Ectodermal cell (in vitro differentiated cells): Measurements from ENCODE around the gene DMD.

Experiments used
- H3K27ac ChIP-seq: 2 replicates; pipeline ENCODE4 v1.7.0; 2013; ENCODE audit warnings: mild to moderate bottlenecking, low read depth, low read length; ENCODE audit not compliant: insufficient read depth, poor library complexity, severe bottlenecking
- H3K27me3 ChIP-seq: 2 replicates; pipeline ENCODE4 v1.7.0; 2013; ENCODE audit warnings: mild to moderate bottlenecking, low read length; ENCODE audit not compliant: insufficient read depth, control insufficient read depth, poor library complexity, severe bottlenecking
- H3K36me3 ChIP-seq: one replicate; pipeline ENCODE4 v1.7.0; 2013; ENCODE audit warnings: low read length; ENCODE audit not compliant: control insufficient read depth, insufficient read depth
- H3K4me1 ChIP-seq: one replicate; pipeline ENCODE4 v1.7.0; 2013; ENCODE audit warnings: low read length; ENCODE audit not compliant: control insufficient read depth, insufficient read depth
- H3K4me3 ChIP-seq: 2 replicates; pipeline ENCODE4 v1.7.0; 2013; ENCODE audit warnings: low read depth, low read length, control low read depth; ENCODE audit not compliant: insufficient read depth
- H3K9me3 ChIP-seq: 2 replicates; pipeline ENCODE4 v1.7.0; 2013; ENCODE audit warnings: mild to moderate bottlenecking, low read length, moderate library complexity; ENCODE audit not compliant: control insufficient read depth
- whole genome bisulfite sequencing, 2 experiments: methylation state at CpG; one replicate each; pipeline ENCODE4 v1.1.7; 2013; ENCODE audit warnings: missing lambda C conversion rate in 2 of 2; 5-methylcytosine and 5-hydroxymethylcytosine counted together

The DMD gene

GRCh38 chrX:32614707-32615106 is 596.6 kb downstream of the DMD start:
- H3K9me3 ChIP-seq: no peaks in the 10 kb centered on the region
- WGBS, 2 experiments: 88 to 100% methylated on average over 2 of the region's 2 CpGs
- H3K27me3 ChIP-seq: no peaks in the 10 kb centered on the region
- H3K4me1 ChIP-seq: no peaks in the 10 kb centered on the region
- no peaks in the 10 kb centered on the region for H3K36me3 ChIP-seq
- H3K4me3 ChIP-seq: no peak overlapping the region
- no peak overlapping the region for H3K27ac ChIP-seq

GRCh38 chrX:32599156-32599555 is 612.2 kb downstream of the DMD start:
- H3K4me3 ChIP-seq: no peak overlapping the region
- 88 to 100% methylated on average over 1 to 2 of the region's 4 CpGs for WGBS, 2 experiments
- H3K36me3 ChIP-seq: no peaks in the 10 kb centered on the region
- no peaks in the 10 kb centered on the region for H3K4me1 ChIP-seq
- no peaks in the 10 kb centered on the region for H3K9me3 ChIP-seq
- H3K27me3 ChIP-seq: no peaks in the 10 kb centered on the region
- no peak overlapping the region for H3K27ac ChIP-seq

- Histone ChIP-seq H3K9me3 (no peaks in the 10 kb centered on the region), H3K36me3 (no peaks in the 10 kb centered on the region), H3K27me3 (no peaks in the 10 kb centered on the region), H3K4me3 (no peak overlapping the region), H3K4me1 (no peaks in the 10 kb centered on the region), H3K27ac (no peak overlapping the region)
- whole genome bisulfite sequencing, 2 experiments: 97% methylated on average over 4 of the region's 4 CpGs; no CpG with 5 or more reads in 1 of the 2 experiments
Observed at GRCh38 chrX:32598707-32599106, 612.6 kb downstream of the DMD start.

GRCh38 chrX:32597777-32598176 is 613.6 kb downstream of the DMD start:
- Histone ChIP-seq H3K36me3 (no peaks in the 10 kb centered on the region), H3K4me1 (no peaks in the 10 kb centered on the region), H3K27ac (no peak overlapping the region), H3K27me3 (no peaks in the 10 kb centered on the region), H3K9me3 (no peaks in the 10 kb centered on the region), H3K4me3 (no peak overlapping the region)
- WGBS, 2 experiments: 93 to 100% methylated on average over 1 to 4 of the region's 4 CpGs

- Histone ChIP-seq H3K27me3 (no peaks in the 10 kb centered on the region), H3K27ac (no peak overlapping the region), H3K9me3 (no peaks in the 10 kb centered on the region), H3K4me1 (no peaks in the 10 kb centered on the region), H3K36me3 (no peaks in the 10 kb centered on the region), H3K4me3 (no peak overlapping the region)
- 77 to 83% methylated on average over 7 of the region's 7 CpGs for WGBS, 2 experiments
Observed at GRCh38 chrX:32592786-32593185, 618.6 kb downstream of the DMD start.

- no peaks in the 10 kb centered on the region for H3K9me3 ChIP-seq
- 95 to 97% methylated on average over 10 of the region's 10 CpGs for WGBS, 2 experiments
- H3K36me3 ChIP-seq: no peaks in the 10 kb centered on the region
- no peaks in the 10 kb centered on the region for H3K4me1 ChIP-seq
- no peaks in the 10 kb centered on the region for H3K27me3 ChIP-seq
- no peak overlapping the region for H3K27ac ChIP-seq
- no peak overlapping the region for H3K4me3 ChIP-seq
Observed at GRCh38 chrX:32591589-32591988, 619.8 kb downstream of the DMD start.

GRCh38 chrX:32582729-32583128 is 628.6 kb downstream of the DMD start:
- no peak overlapping the region for H3K27ac ChIP-seq
- H3K36me3 ChIP-seq: no peaks in the 10 kb centered on the region
- H3K9me3 ChIP-seq: no peaks in the 10 kb centered on the region
- H3K4me3 ChIP-seq: no peak overlapping the region
- H3K4me1 ChIP-seq: no peaks in the 10 kb centered on the region
- no peaks in the 10 kb centered on the region for H3K27me3 ChIP-seq
- 0 to 29% methylated on average over 1 to 3 of the region's 3 CpGs for WGBS, 2 experiments

- no peaks in the 10 kb centered on the region for H3K27me3 ChIP-seq
- H3K4me1 ChIP-seq: no peaks in the 10 kb centered on the region
- H3K9me3 ChIP-seq: no peaks in the 10 kb centered on the region
- no peaks in the 10 kb centered on the region for H3K36me3 ChIP-seq
- H3K4me3 ChIP-seq: no peak overlapping the region
- 89 to 100% methylated on average over 1 to 2 of the region's 2 CpGs for WGBS, 2 experiments
- no peak overlapping the region for H3K27ac ChIP-seq
Observed at GRCh38 chrX:32576885-32577284, 634.5 kb downstream of the DMD start.

- Histone ChIP-seq H3K27me3 (no peaks in the 10 kb centered on the region), H3K36me3 (no peaks in the 10 kb centered on the region), H3K4me1 (no peaks in the 10 kb centered on the region), H3K4me3 (no peak overlapping the region), H3K9me3 (no peaks in the 10 kb centered on the region), H3K27ac (no peak overlapping the region)
- 67 to 81% methylated on average over 1 of the region's 2 CpGs for WGBS, 2 experiments
Observed at GRCh38 chrX:32572644-32573043, 638.7 kb downstream of the DMD start.

- no peaks in the 10 kb centered on the region for H3K27me3 ChIP-seq
- no peak overlapping the region for H3K4me3 ChIP-seq
- no peaks in the 10 kb centered on the region for H3K36me3 ChIP-seq
- 88 to 93% methylated on average over 2 of the region's 2 CpGs for WGBS, 2 experiments
- no peak overlapping the region for H3K27ac ChIP-seq
- no peaks in the 10 kb centered on the region for H3K9me3 ChIP-seq
- no peaks in the 10 kb centered on the region for H3K4me1 ChIP-seq
Observed at GRCh38 chrX:32571579-32571978, 639.8 kb downstream of the DMD start.

- Histone ChIP-seq H3K27me3 (no peaks in the 10 kb centered on the region), H3K9me3 (no peaks in the 10 kb centered on the region), H3K4me1 (no peaks in the 10 kb centered on the region), H3K27ac (no peak overlapping the region), H3K36me3 (no peaks in the 10 kb centered on the region), H3K4me3 (no peak overlapping the region)
- 90 to 96% methylated on average over 2 to 3 of the region's 4 CpGs for WGBS, 2 experiments
Observed at GRCh38 chrX:32562261-32562660, 649.1 kb downstream of the DMD start.
